Endothelial cell (in vitro differentiated cells): ENCODE measurements around the gene VPS8. TPM values are rescaled to one million over a fixed set of nuclear protein-coding genes. Genes with fewer than 3 reads are reported as not detected.

Experiments used
- DNase-seq: peaks from one replicate; pipeline ENCODE4 v3.0.0; 2021; ENCODE audit warnings: low spot score
- H3K27ac Mint-ChIP-seq: one replicate; pipeline ENCODE4 v1.8.0; 2021; ENCODE audit warnings: mixed read lengths, inconsistent platforms; ENCODE audit not compliant: unreplicated experiment
- H3K27me3 Mint-ChIP-seq: one replicate; pipeline ENCODE4 v1.8.0; 2021; ENCODE audit warnings: mild to moderate bottlenecking, moderate library complexity, mixed read lengths, inconsistent platforms; ENCODE audit not compliant: unreplicated experiment
- H3K36me3 Mint-ChIP-seq: one replicate; pipeline ENCODE4 v1.8.0; 2021; ENCODE audit warnings: mild to moderate bottlenecking, low read depth, mixed read lengths, inconsistent platforms; ENCODE audit not compliant: unreplicated experiment
- H3K4me1 Mint-ChIP-seq: one replicate; pipeline ENCODE4 v1.8.0; 2021; ENCODE audit warnings: mild to moderate bottlenecking, mixed read lengths, inconsistent platforms; ENCODE audit not compliant: unreplicated experiment
- H3K4me3 Mint-ChIP-seq: one replicate; pipeline ENCODE4 v1.8.0; 2021; ENCODE audit warnings: mild to moderate bottlenecking, mixed read lengths, inconsistent platforms; ENCODE audit not compliant: unreplicated experiment
- H3K9me3 Mint-ChIP-seq: one replicate; pipeline ENCODE4 v1.8.0; 2021; ENCODE audit warnings: mixed read lengths, inconsistent platforms; ENCODE audit not compliant: unreplicated experiment
- total RNA-seq: library from RNA; stranded (reverse); fragmentation: NEBNext Ultra II Directional; extraction: Animal tissue kit (Norgen Biotek cat#: 25700); gene quantifications from one replicate; pipeline ENCODE4 v1.2.1, GENCODE V29; 2021; ENCODE audit not compliant: unreplicated experiment
- TF ChIP-seq, protein P1 (sequence below): fragments of 200-600 bp; sonication (generic); IDR thresholded peaks from one replicate; pipeline ENCODE4 v1.5.0; 2021; ENCODE audit warnings: antibody characterized with exemption; ENCODE audit not compliant: unreplicated experiment

The VPS8 gene
- total RNA-seq, 1 donor from 2014 or later, result 59.8 TPM

DNA sequence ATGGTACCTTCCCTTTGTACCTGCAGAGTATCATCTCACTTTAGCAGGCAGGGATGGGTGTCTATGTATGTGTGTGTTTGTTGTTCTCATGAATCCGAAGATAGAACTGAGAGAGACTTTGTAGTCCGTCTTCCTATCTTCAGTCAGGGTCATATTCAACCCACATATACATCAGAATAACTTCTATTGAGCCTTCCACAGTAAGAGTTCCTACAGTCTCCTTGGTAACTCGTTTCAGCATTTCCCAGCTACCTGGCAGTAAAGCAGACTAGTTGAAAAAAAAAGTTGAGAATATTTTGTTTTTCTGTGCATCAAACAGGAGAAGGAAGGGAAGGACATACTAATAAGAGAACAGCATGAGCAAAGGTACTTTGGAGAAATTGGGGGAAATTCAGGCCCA, 106.8 kb downstream of the VPS8 start:
- H3K27me3 Mint-ChIP-seq, result no peaks in the 10 kb centered on the region

DNA sequence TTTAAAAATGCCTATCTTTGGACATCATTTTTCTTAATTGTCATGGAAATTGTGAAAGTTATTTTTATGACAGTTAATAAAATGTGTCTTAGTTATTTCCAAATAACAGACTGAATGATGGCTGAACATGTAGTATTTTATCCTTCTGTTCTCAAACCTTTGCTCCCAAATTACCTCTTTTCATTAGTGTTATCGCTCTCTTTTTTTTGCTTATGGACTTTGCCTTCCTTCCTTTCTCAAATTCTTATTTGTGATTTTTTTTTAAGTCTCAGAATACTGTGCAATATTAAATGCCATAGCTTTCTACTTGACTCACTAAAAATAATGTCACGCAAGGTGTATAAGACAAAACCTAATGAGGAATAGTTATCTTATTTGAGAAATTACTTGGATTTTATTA, 107.7 kb downstream of the VPS8 start:
- DNase-seq, result no peak
- H3K9me3 Mint-ChIP-seq, result no peaks in the 10 kb centered on the region
- H3K36me3 Mint-ChIP-seq, result peaks cover 9% of the 10 kb centered on the region
- no peaks in the 10 kb centered on the region for H3K4me1 Mint-ChIP-seq
- no peak overlapping the region for H3K4me3 Mint-ChIP-seq
- TF ChIP-seq, protein P1, sequence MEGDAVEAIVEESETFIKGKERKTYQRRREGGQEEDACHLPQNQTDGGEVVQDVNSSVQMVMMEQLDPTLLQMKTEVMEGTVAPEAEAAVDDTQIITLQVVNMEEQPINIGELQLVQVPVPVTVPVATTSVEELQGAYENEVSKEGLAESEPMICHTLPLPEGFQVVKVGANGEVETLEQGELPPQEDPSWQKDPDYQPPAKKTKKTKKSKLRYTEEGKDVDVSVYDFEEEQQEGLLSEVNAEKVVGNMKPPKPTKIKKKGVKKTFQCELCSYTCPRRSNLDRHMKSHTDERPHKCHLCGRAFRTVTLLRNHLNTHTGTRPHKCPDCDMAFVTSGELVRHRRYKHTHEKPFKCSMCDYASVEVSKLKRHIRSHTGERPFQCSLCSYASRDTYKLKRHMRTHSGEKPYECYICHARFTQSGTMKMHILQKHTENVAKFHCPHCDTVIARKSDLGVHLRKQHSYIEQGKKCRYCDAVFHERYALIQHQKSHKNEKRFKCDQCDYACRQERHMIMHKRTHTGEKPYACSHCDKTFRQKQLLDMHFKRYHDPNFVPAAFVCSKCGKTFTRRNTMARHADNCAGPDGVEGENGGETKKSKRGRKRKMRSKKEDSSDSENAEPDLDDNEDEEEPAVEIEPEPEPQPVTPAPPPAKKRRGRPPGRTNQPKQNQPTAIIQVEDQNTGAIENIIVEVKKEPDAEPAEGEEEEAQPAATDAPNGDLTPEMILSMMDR, result no peak
- no peak overlapping the region for H3K27ac Mint-ChIP-seq
- H3K27me3 Mint-ChIP-seq, result no peaks in the 10 kb centered on the region

More for the DNA sequence above, 106.8 kb downstream of the VPS8 start:
- Mint-ChIP-seq H3K27ac (no peak overlapping the region), H3K4me3 (no peak overlapping the region), H3K9me3 (no peaks in the 10 kb centered on the region), H3K4me1 (no peaks in the 10 kb centered on the region), H3K36me3 (peaks cover 9% of the 10 kb centered on the region)
- DNase-seq, result no peak
- TF ChIP-seq, protein P1, result no peak

DNA sequence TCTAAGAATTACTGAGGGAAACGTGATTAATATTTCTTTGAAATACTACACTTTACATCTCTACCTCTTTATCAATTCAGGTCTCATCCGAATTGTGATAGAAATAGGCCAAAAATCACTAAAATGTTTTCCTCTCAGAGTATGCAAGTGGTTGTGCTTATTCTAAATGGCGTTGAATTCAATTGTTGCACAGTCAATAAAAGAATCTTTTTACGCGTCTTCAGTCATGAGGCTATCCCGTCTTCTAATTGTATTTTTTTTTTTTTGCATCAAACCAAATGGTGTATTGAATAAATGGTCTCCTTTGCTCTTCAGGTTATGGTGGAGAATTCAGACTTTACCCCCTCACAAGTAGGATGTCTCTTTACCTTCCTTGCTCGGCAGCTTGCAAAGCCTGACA, 112.6 kb downstream of the VPS8 start:
- Mint-ChIP-seq H3K36me3 (peaks cover 11% of the 10 kb centered on the region), H3K27ac (no peak overlapping the region), H3K4me1 (no peaks in the 10 kb centered on the region), H3K27me3 (no peaks in the 10 kb centered on the region), H3K4me3 (no peak overlapping the region), H3K9me3 (no peaks in the 10 kb centered on the region)
- no peak for DNase-seq
- TF ChIP-seq, protein P1, result no peak

DNA sequence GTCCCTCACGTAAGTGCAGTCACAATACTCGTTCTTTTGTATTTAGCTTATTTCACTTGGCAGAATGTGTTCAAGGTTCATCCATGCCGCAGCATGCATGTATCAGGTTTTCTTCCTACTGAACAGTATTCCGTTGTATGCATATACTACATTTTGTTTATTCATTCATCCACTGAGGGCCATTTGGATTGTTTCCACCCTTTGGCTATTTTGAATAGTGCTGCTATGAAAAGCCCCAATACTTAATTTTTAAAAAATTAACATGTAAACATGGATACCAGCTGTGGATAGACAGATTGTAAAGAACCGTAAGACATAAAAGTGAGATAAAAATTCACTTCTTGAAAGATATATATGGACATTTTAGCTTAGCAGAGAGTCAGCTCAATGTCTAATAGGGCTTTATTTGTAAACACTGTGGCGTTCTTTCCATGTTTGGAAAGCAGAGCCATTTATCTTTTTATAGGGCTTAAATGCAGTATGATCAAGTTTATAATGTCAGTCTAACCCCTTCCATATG, 115.9 kb downstream of the VPS8 start:
- DNase-seq, result no peak
- TF ChIP-seq, protein P1, result no peak
- no peak overlapping the region for H3K4me3 Mint-ChIP-seq
- H3K4me1 Mint-ChIP-seq, result no peaks in the 10 kb centered on the region
- H3K27me3 Mint-ChIP-seq, result no peaks in the 10 kb centered on the region
- H3K36me3 Mint-ChIP-seq, result peaks cover 8% of the 10 kb centered on the region
- H3K27ac Mint-ChIP-seq, result no peak overlapping the region
- no peaks in the 10 kb centered on the region for H3K9me3 Mint-ChIP-seq

DNA sequence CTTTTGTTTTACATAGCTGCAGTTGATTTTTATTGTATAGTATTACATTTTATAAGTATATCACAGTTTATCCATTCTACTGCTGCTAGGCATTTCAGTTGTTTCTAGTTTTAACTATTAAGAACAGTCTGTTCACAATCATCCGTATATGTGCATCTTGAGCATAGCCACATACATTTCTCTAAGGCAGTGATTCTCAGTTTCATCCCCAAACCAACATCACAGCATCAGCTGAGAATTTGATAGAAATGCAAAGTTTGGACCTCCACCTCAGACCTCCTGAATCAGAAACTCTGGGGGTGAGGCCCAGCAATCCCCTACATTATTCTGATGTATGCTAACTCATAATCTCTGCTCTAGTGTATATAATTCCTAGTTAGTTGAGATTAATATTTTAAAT, 120.8 kb downstream of the VPS8 start:
- H3K36me3 Mint-ChIP-seq, result no peaks in the 10 kb centered on the region
- H3K4me1 Mint-ChIP-seq, result no peaks in the 10 kb centered on the region
- H3K27me3 Mint-ChIP-seq, result no peaks in the 10 kb centered on the region
- no peak for DNase-seq
- no peak overlapping the region for H3K27ac Mint-ChIP-seq
- TF ChIP-seq, protein P1, result no peak
- no peak overlapping the region for H3K4me3 Mint-ChIP-seq
- H3K9me3 Mint-ChIP-seq, result no peaks in the 10 kb centered on the region
